Left ventricle myocardium inferior (tissue), 1 donor: ENCODE measurements around the gene RNLS. TPM values are rescaled to one million over a fixed set of nuclear protein-coding genes. Genes with fewer than 3 reads are reported as not detected.
A peak's percentile ranks its signal among the peaks of the same experiment; 100 is the strongest.

Experiments used
- DNase-seq: peaks from one replicate; pipeline ENCODE4 v3.0.0-alpha.2; 2020
- H3K27ac ChIP-seq: fragments of 200-600 bp; replicated peaks from 2 replicates; pipeline ENCODE4 v1.8.0; 2021
- H3K27me3 ChIP-seq: fragments of 200-600 bp; 2 replicates; pipeline ENCODE4 v1.8.0; 2021; ENCODE audit warnings: low read depth
- H3K36me3 ChIP-seq: fragments of 200-600 bp; 2 replicates; pipeline ENCODE4 v1.8.0; 2021
- H3K4me1 ChIP-seq: fragments of 200-600 bp; 2 replicates; pipeline ENCODE4 v1.8.0; 2021
- H3K4me3 ChIP-seq: fragments of 200-600 bp; 2 replicates; pipeline ENCODE4 v1.8.0; 2021; ENCODE audit warnings: mild to moderate bottlenecking, moderate library complexity
- H3K9me3 ChIP-seq: fragments of 200-600 bp; replicated peaks from 2 replicates; pipeline ENCODE4 v1.8.0; 2021
- CTCF ChIP-seq: fragments of 200-600 bp; IDR thresholded peaks from 2 replicates; pipeline ENCODE4 v1.8.0; 2021; ENCODE audit warnings: antibody characterized with exemption, mild to moderate bottlenecking, borderline replicate concordance
- intact Hi-C: fragments of 100-400 bp; cut with micrococcal nuclease; formaldehyde crosslinking; loops from one replicate; pipeline ENCODE4 v1.11.0; 2022
- total RNA-seq: library from RNA; stranded (reverse); fragmentation: NEBNext Ultra II Directional; extraction: Animal tissue kit (Norgen Biotek cat#: 25700); gene quantifications from one replicate; pipeline ENCODE4 v1.2.1, GENCODE V29; 2021
- donor health status: DM: no; HTN: yes; CAD: no; lungs with severe emphysema.

The RNLS gene
- total RNA-seq, 1 donor from 2014 or later, result 14.3 TPM

GRCh38 chr10:88417387-88418030 is 165.6 kb downstream of the RNLS start:
- Histone ChIP-seq H3K36me3 (no peaks in the 10 kb centered on the region), H3K27me3 (no peaks in the 10 kb centered on the region), H3K9me3 (no peaks in the 10 kb centered on the region), H3K4me1 (peaks cover 22% of the 10 kb centered on the region), H3K27ac (peak overlapping the region; percentile 4), H3K4me3 (no peak overlapping the region)
- TF ChIP-seq CTCF, result no peak
- intact Hi-C loops, result no loop called here
- DNase-seq, result no peak

- DNase-seq, result no peak
- H3K4me3 ChIP-seq, result no peak overlapping the region
- H3K4me1 ChIP-seq, result peaks cover 22% of the 10 kb centered on the region
- intact Hi-C loops, result no loop called here
- no peaks in the 10 kb centered on the region for H3K36me3 ChIP-seq
- H3K9me3 ChIP-seq, result no peaks in the 10 kb centered on the region
- H3K27me3 ChIP-seq, result no peaks in the 10 kb centered on the region
- H3K27ac ChIP-seq, result peak overlapping the region; percentile 4
- TF ChIP-seq CTCF, result no peak
Observed at GRCh38 chr10:88416801-88417200, 166.3 kb downstream of the RNLS start.

GRCh38 chr10:88415533-88416130 is 167.5 kb downstream of the RNLS start:
- H3K27ac ChIP-seq, result no peak overlapping the region
- TF ChIP-seq CTCF, result no peak
- intact Hi-C loops, result no loop called here

GRCh38 chr10:88413412-88413811 is 169.7 kb downstream of the RNLS start:
- Histone ChIP-seq H3K9me3 (no peaks in the 10 kb centered on the region), H3K4me1 (peaks cover 22% of the 10 kb centered on the region), H3K27ac (no peak overlapping the region), H3K36me3 (no peaks in the 10 kb centered on the region), H3K4me3 (no peak overlapping the region), H3K27me3 (no peaks in the 10 kb centered on the region)
- no peak for DNase-seq
- intact Hi-C loops, result no loop called here
- no peak for TF ChIP-seq CTCF

More at GRCh38 chr10:88415533-88416130, 167.5 kb downstream of the RNLS start:
- Histone ChIP-seq H3K4me1 (peaks cover 22% of the 10 kb centered on the region), H3K4me3 (no peak overlapping the region), H3K27me3 (no peaks in the 10 kb centered on the region), H3K9me3 (no peaks in the 10 kb centered on the region), H3K36me3 (no peaks in the 10 kb centered on the region)
- DNase-seq, result no peak

GRCh38 chr10:88411772-88412349 is 171.3 kb downstream of the RNLS start:
- intact Hi-C loops, result no loop called here
- no peak overlapping the region for H3K4me3 ChIP-seq
- no peaks in the 10 kb centered on the region for H3K9me3 ChIP-seq
- TF ChIP-seq CTCF, result no peak
- H3K4me1 ChIP-seq, result peaks cover 13% of the 10 kb centered on the region
- H3K27me3 ChIP-seq, result no peaks in the 10 kb centered on the region
- no peak for DNase-seq
- H3K36me3 ChIP-seq, result no peaks in the 10 kb centered on the region
- H3K27ac ChIP-seq, result no peak overlapping the region
